GM15510 (cell line): ENCODE data around the gene GGT6.

Experiments
- POLR2A ChIP-seq: IDR thresholded peaks from 3 replicates; pipeline ENCODE4 v1.6.1; 2011; ENCODE audit warnings: borderline replicate concordance; ENCODE audit not compliant: insufficient read length; ENCODE audit errors: extremely low read depth

Gene GGT6

DNA sequence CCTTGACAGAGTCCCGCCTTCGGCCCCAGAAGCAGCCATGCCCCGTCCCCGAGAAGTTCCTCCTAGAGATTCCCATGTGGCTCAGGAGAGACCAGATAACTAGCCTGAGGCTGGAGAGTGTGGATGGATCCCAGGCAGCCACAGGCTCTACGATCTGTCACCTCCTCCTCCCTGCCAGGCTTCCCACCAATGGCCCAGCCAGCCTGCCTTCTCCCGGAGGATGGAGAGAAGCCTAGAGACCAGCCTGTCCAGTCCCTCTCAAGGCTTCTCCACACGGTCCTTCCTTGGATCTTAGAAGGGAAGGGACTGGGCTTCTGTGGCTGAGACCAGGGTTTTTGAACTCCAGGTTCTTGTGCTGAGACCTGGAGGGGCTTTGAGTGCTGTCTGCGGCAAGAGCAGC lies 22.3 kb upstream of the GGT6 start:
- no peak for TF ChIP-seq POLR2A

DNA sequence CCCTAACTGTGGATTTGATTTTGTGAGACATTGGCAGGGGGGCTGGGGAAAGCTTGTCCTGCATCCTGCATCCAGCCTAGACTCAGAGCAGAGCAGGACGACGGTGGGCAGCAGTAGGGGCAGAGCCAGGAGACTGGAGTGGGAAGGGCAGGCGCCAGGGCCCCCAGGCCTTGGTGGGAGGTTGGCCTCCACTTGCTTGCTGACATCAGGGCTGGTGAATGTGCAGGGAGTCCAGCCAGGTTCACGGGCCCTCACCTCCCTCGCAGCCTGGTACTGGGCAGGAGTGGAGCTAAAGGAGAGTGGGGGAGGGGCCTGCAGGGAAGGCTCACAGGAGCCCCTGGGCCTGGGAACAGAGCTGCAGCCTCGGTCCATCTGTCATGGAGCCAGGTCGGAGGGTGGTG lies 21.7 kb upstream of the GGT6 start:
- no peak for TF ChIP-seq POLR2A

DNA sequence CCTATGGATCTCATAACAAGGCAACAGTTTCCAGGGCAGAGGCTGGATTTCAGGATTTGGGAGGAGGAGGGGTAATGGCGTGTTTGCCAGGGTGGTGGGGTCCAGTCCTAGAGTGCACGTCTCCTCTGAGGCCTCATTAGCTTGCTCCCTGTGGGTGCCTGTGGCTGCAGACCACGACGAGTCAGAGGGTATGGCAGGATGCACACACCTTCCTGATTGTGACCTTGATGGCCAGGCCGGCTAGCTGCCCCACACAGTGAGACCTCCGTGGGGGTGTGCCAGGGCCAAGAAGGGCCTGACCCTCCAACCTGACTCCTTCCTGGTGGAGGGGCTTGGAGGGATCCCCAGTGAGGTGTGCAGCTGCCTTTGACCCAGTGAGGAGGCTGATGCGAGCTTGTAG lies 19.9 kb upstream of the GGT6 start:
- no peak for TF ChIP-seq POLR2A

DNA sequence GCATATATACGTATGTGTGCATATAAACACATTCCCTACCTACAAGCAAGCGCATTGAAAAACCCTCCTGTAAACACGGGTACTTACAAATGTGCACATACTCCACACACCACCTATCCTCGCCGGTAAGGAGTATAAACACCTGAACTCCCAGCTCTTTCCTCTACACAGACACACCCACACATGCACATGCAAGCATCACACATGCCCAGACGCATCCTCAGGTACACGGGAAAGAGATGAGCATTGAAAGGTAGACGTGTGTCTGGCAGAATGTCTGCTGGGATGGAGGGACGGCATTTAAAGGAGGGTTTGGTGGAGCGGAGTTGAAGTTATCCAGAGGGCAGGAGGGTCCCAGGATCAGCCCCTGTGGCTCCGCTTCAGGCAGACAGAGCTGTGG lies 19.3 kb upstream of the GGT6 start:
- no peak for TF ChIP-seq POLR2A

DNA sequence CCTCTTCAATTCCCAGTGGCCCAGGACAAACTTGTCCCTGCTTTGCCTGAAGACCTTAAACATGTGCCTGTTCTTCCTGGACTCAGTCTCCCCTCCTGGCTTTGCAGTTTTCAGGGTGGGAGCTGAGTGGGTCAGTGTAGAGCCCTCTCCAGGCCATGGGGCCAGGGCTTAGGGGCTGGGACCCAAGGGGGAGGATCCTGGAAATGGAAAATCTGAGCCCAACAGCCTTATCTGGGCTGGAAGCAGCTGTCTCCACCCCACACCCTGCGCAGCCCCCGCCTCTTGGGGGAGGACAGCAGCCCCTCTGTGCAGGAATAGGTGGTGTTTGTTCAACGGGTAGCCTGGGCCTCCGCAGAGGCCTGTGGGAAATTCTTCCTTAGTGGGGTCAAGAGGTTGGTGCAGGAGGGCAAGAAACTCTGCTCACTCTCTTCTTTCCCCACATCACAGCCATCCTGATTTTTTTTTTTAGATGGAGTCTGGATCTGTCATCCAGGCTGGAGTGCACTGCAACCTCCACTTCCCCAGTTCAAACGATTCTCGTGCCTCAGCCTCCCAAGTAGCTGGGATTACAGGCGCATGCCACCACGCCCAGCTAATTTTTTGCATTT lies 17.1 kb upstream of the GGT6 start:
- TF ChIP-seq POLR2A = no peak

DNA sequence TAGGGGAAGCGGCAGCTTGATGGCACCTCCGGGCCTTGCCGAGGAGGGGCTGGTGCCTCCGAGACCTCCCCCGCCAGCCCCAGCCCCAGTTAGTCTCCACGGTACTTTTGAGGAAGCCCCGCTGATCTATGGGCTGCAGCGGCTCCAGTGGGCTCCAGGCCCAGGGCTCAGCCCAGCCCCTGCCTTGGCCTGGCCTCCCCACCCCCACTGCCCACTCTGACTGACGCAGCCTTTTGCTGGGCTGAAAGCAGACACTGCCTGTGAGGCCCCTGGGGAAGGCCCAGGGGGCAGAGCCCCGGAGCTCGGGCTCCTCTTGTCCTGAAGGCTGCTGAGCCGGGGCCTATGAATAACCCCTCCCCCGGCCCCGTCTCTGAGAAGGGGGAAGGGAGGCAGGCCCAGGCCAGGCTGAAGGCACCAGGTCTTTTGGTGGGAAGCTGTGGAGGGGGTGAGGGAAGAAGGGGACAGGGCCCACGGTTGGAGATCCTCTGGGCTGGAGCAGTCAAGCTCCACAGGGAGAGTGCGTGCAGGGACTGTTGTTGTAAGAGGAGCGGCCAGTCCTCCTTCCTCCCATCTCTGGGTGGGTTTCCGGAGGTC lies 16.4 kb upstream of the GGT6 start:
- TF ChIP-seq POLR2A = no peak

DNA sequence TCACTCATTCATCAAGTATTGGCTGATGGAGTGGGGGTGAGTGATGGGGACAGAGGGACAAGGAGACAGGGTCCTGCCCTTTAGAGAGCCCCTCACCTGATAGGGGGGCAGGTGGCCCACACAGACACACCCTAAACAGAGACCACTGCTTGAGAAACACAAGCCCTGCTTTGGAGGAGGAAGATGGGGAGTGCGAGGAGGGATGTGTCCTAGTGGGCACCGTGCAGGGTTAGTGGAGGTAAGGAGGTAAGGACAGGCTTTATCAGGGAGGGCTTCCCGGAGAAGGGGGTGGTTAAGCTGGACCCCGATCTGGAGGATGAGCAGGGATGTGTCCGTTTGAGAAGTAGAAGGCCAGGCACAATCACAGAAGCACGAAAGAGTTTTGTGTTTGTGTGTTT lies 15.8 kb upstream of the GGT6 start:
- no peak for TF ChIP-seq POLR2A

DNA sequence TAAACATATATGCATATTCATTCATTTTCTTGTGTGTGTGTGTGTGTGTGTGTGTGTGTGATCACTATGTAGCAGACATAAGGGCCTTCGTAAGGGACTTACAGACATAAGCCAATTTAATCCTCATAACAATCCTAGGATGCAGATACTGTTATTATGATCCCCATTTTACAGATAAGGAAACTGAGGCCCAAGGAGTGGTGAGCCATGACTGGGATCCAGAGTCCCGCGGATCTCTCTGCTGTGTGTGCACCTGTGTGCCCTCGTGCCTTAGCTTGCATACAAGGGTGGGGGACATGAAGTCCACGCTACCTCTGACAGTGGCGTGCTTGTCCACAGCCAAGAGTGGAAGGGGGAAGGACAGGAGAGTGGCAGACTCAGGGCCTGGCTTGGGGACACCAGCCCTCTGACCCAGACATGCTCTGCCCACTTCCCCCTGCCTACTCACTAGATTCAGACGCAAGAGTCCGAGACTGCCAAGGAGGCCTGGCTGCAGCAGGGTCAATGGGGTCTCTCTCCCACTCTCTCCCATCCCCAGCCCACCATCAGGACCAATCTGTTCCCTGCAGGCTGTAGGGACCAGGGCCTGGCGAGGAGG lies 14.2 kb upstream of the GGT6 start:
- no peak for TF ChIP-seq POLR2A

DNA sequence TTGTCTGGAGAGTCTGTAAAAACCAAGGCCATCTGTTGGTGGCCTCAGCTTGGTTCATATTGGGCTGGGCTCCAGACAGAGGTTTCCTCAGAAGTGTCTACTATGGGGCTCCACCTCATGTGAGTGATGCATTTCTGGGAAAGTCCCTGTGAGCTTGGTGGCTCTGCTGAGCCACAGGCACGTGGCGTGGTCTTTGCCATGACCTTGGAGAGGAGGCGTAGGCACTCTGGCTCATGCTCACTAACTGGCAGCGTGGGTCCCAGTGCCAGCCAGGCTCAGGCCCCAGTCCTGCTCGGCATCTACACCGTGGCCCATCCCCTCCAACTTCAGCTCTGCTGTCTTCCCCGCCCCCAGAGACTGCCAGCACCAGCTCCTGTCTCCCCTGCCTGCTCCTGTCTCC lies 13.3 kb upstream of the GGT6 start:
- no peak for TF ChIP-seq POLR2A

DNA sequence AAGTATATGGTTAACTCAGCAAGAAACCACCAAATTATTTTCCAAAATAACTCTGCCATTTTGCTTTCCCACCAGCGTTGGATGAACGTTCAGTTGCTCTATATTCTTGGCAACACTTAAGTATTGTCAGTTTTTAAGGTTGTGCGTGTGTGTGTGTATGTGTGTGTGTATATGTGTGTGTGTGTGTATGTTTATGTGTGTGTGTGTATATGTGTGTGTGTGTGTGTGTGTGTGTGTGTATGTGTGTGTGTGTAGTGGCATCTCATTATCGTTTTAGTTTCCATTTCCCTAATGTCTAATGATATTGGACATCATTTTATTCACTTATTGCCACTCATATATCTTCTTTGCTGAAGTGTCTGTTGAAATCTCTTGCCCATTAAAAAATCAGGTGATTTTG lies 12.7 kb upstream of the GGT6 start:
- no peak for TF ChIP-seq POLR2A

DNA sequence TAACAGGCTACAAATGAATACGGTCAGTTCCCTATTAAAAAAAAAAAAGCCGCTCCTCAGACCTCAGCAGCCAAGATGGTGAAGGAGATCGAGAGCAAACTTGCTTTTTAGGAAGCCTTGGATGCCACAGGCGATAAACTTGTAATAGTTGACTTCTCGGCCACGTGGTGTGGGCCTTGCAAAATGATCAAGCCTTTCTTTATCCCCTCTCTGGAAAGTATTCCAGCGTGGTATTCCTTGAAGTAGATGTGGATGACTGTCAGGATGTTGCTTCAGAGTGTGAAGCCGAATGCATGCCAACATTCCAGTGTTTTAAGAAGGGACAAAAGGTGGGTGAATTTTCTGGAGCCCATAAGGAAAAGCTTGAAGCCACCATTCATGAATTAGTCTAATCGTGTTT lies 11.8 kb upstream of the GGT6 start:
- TF ChIP-seq POLR2A = no peak

DNA sequence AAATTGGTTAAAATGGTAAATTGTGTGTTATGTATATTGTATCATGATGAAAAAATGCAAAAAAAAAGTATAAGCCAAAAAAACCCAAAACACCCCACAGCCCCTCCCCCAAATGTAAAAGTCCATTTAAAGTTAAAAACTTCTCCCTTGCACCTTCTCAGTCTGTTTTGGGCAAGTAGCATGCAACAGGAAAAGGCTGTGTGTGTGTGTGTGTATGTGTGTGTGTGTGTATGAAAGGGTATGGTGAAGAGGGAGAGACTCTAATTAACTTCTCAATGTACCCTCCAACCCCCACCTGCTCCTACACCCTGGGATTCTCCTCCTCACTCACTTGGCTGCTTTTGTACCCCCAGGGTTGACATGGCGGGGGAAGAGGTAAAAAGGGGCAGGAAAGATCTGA lies 9.2 kb upstream of the GGT6 start:
- TF ChIP-seq POLR2A = no peak

DNA sequence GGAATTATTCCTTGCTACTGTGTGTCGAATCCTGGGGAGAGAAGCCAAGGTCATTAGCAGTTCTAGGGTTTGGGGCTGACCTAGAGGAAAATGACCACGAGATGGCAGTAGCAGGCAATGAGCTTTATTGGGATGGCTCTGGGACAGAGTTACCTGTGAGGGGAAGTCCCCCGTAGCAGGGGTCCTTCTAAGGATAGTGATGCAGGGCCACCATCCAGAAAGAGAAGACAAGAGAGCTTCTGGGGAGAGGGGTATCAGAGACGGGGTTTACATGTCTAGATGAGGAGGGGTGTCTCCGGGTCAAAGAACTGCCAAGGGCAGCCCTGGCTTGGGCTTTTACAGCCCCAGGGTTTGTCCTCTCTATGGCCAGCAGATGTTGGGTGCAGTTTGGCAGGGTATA lies 6.4 kb upstream of the GGT6 start:
- TF ChIP-seq POLR2A = no peak

DNA sequence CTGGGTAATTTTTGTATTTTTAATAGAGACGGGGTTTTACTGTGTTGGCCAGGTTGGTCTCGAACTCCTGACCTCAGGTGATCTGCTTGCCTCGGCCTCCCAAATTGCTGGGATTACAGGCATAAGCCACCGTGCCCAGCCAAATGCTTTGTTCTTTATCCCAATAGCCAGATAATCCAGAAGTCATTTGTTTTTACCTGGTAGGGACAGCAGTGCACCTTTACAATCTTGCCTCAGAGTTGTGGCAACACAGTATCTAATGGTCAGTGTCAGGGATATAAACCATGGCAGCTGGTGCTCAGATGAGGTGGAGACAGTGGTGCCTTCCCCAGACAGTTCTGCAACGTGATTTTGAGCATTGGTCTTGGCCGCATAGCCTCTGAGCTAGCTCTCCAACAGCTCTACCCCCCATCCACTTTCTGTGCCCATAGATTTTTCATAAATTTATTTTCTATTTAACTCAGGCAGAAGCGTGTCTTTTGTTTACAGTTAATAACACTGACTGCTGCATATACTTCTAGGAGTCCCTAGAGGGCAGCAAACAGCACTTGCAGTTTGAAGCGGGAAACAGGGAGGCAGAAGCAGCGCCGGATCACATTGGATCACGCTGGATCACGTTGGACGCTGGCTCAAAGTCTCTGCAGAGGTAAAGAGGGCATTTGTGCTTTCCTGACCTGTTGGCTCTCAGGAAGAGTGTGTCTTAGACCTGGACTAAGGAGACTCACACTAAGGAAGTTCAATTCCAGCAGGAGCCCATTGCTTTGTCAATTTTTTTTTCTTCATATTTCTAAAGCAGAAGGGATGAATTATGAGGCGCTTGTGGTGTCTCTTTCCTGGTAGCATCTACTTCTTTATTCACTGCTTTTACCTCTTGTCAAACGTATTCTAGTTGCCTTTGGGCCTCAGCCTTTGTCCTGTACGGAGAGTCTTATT lies 5.1 kb upstream of the GGT6 start:
- no peak for TF ChIP-seq POLR2A

DNA sequence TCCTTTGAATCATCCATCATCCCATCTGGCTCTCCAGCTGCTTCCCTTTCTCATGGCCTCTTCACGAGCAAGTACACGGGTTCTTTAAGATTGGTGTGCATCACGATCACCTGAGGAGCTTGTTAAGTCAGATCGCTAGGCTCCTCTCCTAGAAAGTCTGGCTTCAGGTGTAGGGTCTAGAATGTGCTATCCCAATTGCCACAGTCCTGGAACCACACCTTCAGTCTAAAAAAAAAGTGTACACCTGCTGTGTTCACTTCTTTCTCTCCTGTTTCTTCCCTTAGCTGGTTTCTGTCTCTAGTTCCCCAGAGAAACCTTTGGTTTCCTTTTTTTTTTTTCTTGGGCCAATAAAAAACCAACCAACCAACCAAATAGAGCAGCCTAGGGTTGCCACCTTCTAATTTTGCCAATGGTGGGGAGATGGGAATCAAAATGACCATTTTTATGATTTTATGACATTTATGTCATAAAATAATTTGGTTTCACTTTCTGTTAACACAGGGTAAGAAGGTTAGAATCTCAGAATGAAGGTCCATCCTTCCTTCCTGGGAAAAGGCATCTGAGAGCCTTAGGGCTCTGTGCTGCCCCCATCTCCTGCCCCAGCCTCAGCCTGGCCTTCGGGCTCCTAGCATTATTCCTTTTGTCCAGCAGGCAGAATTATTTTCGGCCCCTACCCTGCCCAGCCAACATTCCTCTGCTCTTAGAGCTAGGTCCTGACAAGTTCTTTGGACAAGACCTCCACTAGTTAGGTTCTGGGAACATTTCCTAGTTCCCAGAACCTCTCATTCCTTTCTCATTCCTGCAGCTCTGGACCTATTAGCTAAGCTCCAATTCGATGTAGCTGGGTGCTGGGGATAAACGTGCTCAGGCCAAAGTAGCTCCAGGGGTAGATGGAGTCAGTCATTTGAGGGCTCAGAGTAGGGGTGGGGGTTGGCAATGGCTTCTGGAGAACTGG lies 1.9 kb upstream of the GGT6 start:
- no peak for TF ChIP-seq POLR2A

DNA sequence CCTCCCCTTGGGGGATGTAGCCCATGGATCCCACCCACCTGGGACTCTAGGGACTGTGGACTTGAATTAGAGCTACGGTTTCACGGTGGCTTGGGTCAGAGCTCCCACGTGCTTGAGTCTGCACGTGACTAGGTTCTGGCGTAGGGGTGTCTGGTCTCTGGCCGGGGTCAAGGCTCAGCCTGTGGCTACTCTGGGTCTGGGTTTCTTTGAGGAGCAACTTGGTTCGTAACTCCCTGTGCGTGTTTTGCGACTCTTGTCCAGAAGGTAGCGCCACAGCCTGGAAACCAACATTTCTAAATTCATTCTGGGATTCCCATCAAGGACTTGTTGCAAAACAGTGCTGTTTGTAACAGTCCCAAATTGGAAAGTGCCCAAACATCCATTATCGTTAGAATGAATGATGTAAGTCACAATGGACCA lies 470 bp upstream of the GGT6 start:
- no peak for TF ChIP-seq POLR2A
